Smooth muscle cell (in vitro differentiated cells): Measurements from ENCODE around the gene NMNAT3. TPM values are rescaled to one million over a fixed set of nuclear protein-coding genes. Genes with fewer than 3 reads are reported as not detected.

Experiments used
- DNase-seq: peaks from one replicate; lab custom pipeline; 2025; ENCODE audit not compliant: unreplicated experiment; lab: John Stamatoyannopoulos, UW
- H2AFZ ChIP-seq: fragments of 200-600 bp; sonication (generic); 2 replicates; pipeline ENCODE4 v1.6.0; 2016; ENCODE audit warnings: antibody characterized with exemption, low read depth, mild to moderate bottlenecking
- H3F3A ChIP-seq: fragments of 200-600 bp; sonication (generic); 2 replicates; pipeline ENCODE4 v1.6.0; 2017; ENCODE audit warnings: antibody characterized with exemption, low read depth
- H3K27ac ChIP-seq: fragments of 200-600 bp; sonication (generic); 2 replicates; pipeline ENCODE4 v1.5.1; 2016; ENCODE audit warnings: low read depth, mild to moderate bottlenecking
- H3K27me3 ChIP-seq: fragments of 200-600 bp; sonication (generic); 2 replicates; pipeline ENCODE4 v1.6.1; 2016; ENCODE audit warnings: low read depth, mild to moderate bottlenecking
- H3K36me3 ChIP-seq: fragments of 200-600 bp; sonication (generic); 2 replicates; pipeline ENCODE4 v1.5.1; 2016; ENCODE audit warnings: low read depth
- H3K4me1 ChIP-seq: fragments of 200-600 bp; sonication (generic); 2 replicates; pipeline ENCODE4 v1.5.1; 2016; ENCODE audit warnings: low read depth
- H3K4me2 ChIP-seq: fragments of 200-600 bp; sonication (generic); 2 replicates; pipeline ENCODE4 v1.6.0; 2016; ENCODE audit warnings: mild to moderate bottlenecking
- H3K4me3 ChIP-seq: fragments of 200-600 bp; sonication (generic); 2 replicates; pipeline ENCODE4 v1.5.1; 2016; ENCODE audit warnings: mild to moderate bottlenecking
- H3K79me2 ChIP-seq: fragments of 200-600 bp; sonication (generic); 2 replicates; pipeline ENCODE4 v1.6.0; 2016; ENCODE audit warnings: low read depth, mild to moderate bottlenecking
- H3K9ac ChIP-seq: fragments of 200-600 bp; sonication (generic); 2 replicates; pipeline ENCODE4 v1.6.0; 2016; ENCODE audit warnings: low read depth
- H3K9me3 ChIP-seq: fragments of 200-600 bp; sonication (generic); replicated peaks from 2 replicates; pipeline ENCODE4 v1.5.1; 2016; ENCODE audit warnings: low read depth
- H4K20me1 ChIP-seq: fragments of 200-600 bp; sonication (generic); 2 replicates; pipeline ENCODE4 v1.6.0; 2016; ENCODE audit warnings: low read depth
- CTCF ChIP-seq: fragments of 200-600 bp; sonication (generic); IDR thresholded peaks from 2 replicates; pipeline ENCODE4 v1.5.1; 2017; ENCODE audit warnings: borderline replicate concordance, mild to moderate bottlenecking, antibody characterized with exemption; ENCODE audit not compliant: insufficient read depth, poor library complexity, severe bottlenecking
- WGBS: methylation state at CpG from one replicate; pipeline ENCODE4 v1.1.7; 2016; ENCODE audit warnings: low lambda C conversion rate; 5-methylcytosine and 5-hydroxymethylcytosine counted together
- polyA plus RNA-seq: library from polyadenylated mRNA; unstranded; fragments of >200 nt; fragmentation: Nextera tagmentation; extraction: Ambion mirVana; gene quantifications from 2 replicates; pipeline ENCODE4 v1.2.1, GENCODE V29; 2016
- total RNA-seq: library from RNA; depleted of rRNA; stranded (reverse); fragments of >200 nt; gene quantifications from 2 replicates; pipeline ENCODE4 v1.2.3, GENCODE V29; 2014

The NMNAT3 gene
- total and polyA plus RNA-seq, 2 experiments from 2014 or later, result 0.18 to 0.65 TPM

- H3F3A ChIP-seq, result no peaks in the 10 kb centered on the region
- TF ChIP-seq CTCF, result no peak
Measured at GRCh38 chr3:139638518-139638917, 39.3 kb downstream of the NMNAT3 start.

GRCh38 chr3:139636511-139636910 lies 41.3 kb downstream of the NMNAT3 start:
- Histone ChIP-seq H4K20me1 (no peaks in the 10 kb centered on the region), H3K27me3 (no peaks in the 10 kb centered on the region), H3K27ac (no peak overlapping the region), H2AFZ (no peak overlapping the region), H3K4me1 (no peaks in the 10 kb centered on the region), H3K36me3 (no peaks in the 10 kb centered on the region), H3K79me2 (no peaks in the 10 kb centered on the region), H3K9me3 (no peaks in the 10 kb centered on the region), H3K4me2 (no peak overlapping the region), H3K9ac (no peak overlapping the region), H3F3A (no peaks in the 10 kb centered on the region), H3K4me3 (no peak overlapping the region)
- no peak for TF ChIP-seq CTCF
- 92% methylated on average over 2 of the region's 2 CpGs for WGBS
- DNase-seq, result no peak

More at GRCh38 chr3:139638518-139638917, 39.3 kb downstream of the NMNAT3 start:
- Histone ChIP-seq H2AFZ (no peak overlapping the region), H3K79me2 (no peaks in the 10 kb centered on the region), H3K4me1 (no peaks in the 10 kb centered on the region), H3K9ac (no peak overlapping the region), H4K20me1 (no peaks in the 10 kb centered on the region), H3K4me3 (no peak overlapping the region), H3K9me3 (no peaks in the 10 kb centered on the region), H3K36me3 (no peaks in the 10 kb centered on the region), H3K27ac (no peak overlapping the region), H3K27me3 (no peaks in the 10 kb centered on the region), H3K4me2 (no peak overlapping the region)
- DNase-seq, result no peak
- WGBS, result 53% methylated on average over 2 of the region's 2 CpGs

- no peak overlapping the region for H2AFZ ChIP-seq
- DNase-seq, result no peak
- no peak overlapping the region for H3K4me2 ChIP-seq
- no peaks in the 10 kb centered on the region for H3K27me3 ChIP-seq
- 62% methylated on average over 20 of the region's 20 CpGs for WGBS
- no peaks in the 10 kb centered on the region for H4K20me1 ChIP-seq
- no peaks in the 10 kb centered on the region for H3K79me2 ChIP-seq
- H3K27ac ChIP-seq, result no peak overlapping the region
- H3K9ac ChIP-seq, result no peak overlapping the region
- no peak overlapping the region for H3K4me3 ChIP-seq
- TF ChIP-seq CTCF, result no peak
- no peaks in the 10 kb centered on the region for H3K4me1 ChIP-seq
- H3K9me3 ChIP-seq, result no peaks in the 10 kb centered on the region
- H3F3A ChIP-seq, result no peaks in the 10 kb centered on the region
- no peaks in the 10 kb centered on the region for H3K36me3 ChIP-seq
Measured at GRCh38 chr3:139634111-139634635, 43.6 kb downstream of the NMNAT3 start.

- Histone ChIP-seq H3K9me3 (no peaks in the 10 kb centered on the region), H2AFZ (no peak overlapping the region), H3K4me3 (no peak overlapping the region), H3K79me2 (no peaks in the 10 kb centered on the region), H3K27me3 (no peaks in the 10 kb centered on the region), H3K9ac (no peak overlapping the region), H3K27ac (no peak overlapping the region), H3F3A (no peaks in the 10 kb centered on the region), H3K4me2 (no peak overlapping the region), H3K4me1 (no peaks in the 10 kb centered on the region), H4K20me1 (no peaks in the 10 kb centered on the region), H3K36me3 (no peaks in the 10 kb centered on the region)
- DNase-seq, result no peak
- 91% methylated on average over 6 of the region's 6 CpGs for WGBS
- TF ChIP-seq CTCF, result no peak
Measured at GRCh38 chr3:139633511-139633910, 44.3 kb downstream of the NMNAT3 start.
